ENCODE results near the gene PADI6. TPM values are rescaled to one million over a fixed set of nuclear protein-coding genes. Genes with fewer than 3 reads are reported as not detected.
A peak's percentile ranks its signal among the peaks of the same experiment; 100 is the strongest.

The PADI6 gene
- total and polyA plus RNA-seq, 2 donors (not counting 1 experiment from before 2014, with no cell fraction given) = 0.04 TPM; not detected in 1

GRCh38 chr1:17438318-17439249, 66.6 kb downstream of the PADI6 start:
- peak overlapping the region; percentile 88 for H3K4me3 Mint-ChIP-seq
- Histone ChIP-seq H3K4me3 (ENCODE audit: control extremely low read depth in 1 of 5, extremely low read depth in 1 of 5, insufficient read depth in 1 of 5, low read depth in 2 of 5, low read length in 4 of 5) (peak overlapping the region; percentile 77 to 97 (median 87)), H3K79me2 (ENCODE audit: control insufficient read depth, insufficient read depth, low read length) (peaks cover 45% of the 10 kb centered on the region), H3K36me3 (replicated peaks in 1 of 2; ENCODE audit: control extremely low read depth in 1 of 2, control insufficient read depth in 1 of 2, extremely low read depth in 1 of 2, insufficient read depth in 2 of 2, low read length in 1 of 2) (peaks cover 0 to 14% of the 10 kb centered on the region in 2 experiments), H3K4me1 (ENCODE audit: control insufficient read depth in 2 of 2, insufficient read depth in 2 of 2, low read length in 2 of 2) (peaks cover 27 to 44% of the 10 kb centered on the region in 2 donors), H3K4me2 (replicated peaks; ENCODE audit: low read depth, low read length, poor library complexity, severe bottlenecking) (peak overlapping the region; percentile 95), H4K20me1 (ENCODE audit: control insufficient read depth, insufficient read depth, low read length, poor library complexity, severe bottlenecking) (peaks cover 52% of the 10 kb centered on the region), H2AFZ (ENCODE audit: insufficient read depth, low read depth, low read length, poor library complexity, severe bottlenecking) (peak overlapping the region; percentile 69), H3K27me3 (replicated peaks in 1 of 4; ENCODE audit: control extremely low read depth in 1 of 4, control insufficient read depth in 3 of 4, insufficient read depth in 4 of 4, low read length in 3 of 4) (peaks cover 0 to 9% (median 3%) of the 10 kb centered on the region in 4 experiments), H3K9me3 (ENCODE audit: control extremely low read depth in 1 of 3, control insufficient read depth in 2 of 3, insufficient read depth in 1 of 3, low read length in 2 of 3) (no peaks in the 10 kb centered on the region), H3K9ac (ENCODE audit: low read length) (peak overlapping the region; percentile 94), H3K27ac (ENCODE audit: low read length in 2 of 2) (peak overlapping the region; percentile 70 to 87)
- peaks cover 17% of the 10 kb centered on the region for H3K27me3 Mint-ChIP-seq
- no peaks in the 10 kb centered on the region for H3K9me3 Mint-ChIP-seq (ENCODE audit: insufficient read depth)
- POLR2A ChIA-PET = interaction anchor here (0.6 to 0.7 kb wide), 3 partner anchors 27 to 731 kb away, joined by 3 to 4 read pairs (median 4); no protein-coding TSS in a partner anchor
- under 1% methylated on average over 65 of the region's 78 CpGs for WGBS (ENCODE audit: insufficient coverage)
- H3K4me1 Mint-ChIP-seq = peaks cover 39% of the 10 kb centered on the region
- no peak for TF ChIP-seq EZH2 (IDR thresholded peaks at IDR 0.05; ENCODE audit: borderline replicate concordance, insufficient read depth, low read depth, low read length, poor library complexity, severe bottlenecking)
- no peak for TF ChIP-seq CTCF (IDR thresholded peaks at IDR 0.05)
- CTCF ChIA-PET = interaction anchor here (0.5 to 1.6 kb wide), 6 partner anchors 14 to 289 kb away, joined by 3 to 6 read pairs (median 4); no protein-coding TSS in a partner anchor
- peak overlapping the region; percentile 90 for H3K27ac Mint-ChIP-seq
- ATAC-seq (ENCODE audit: low read depth) = peak; percentile 55
- intact Hi-C loops (cut with micrococcal nuclease) = loop anchor here (1.0 to 10.0 kb wide), 4 partner anchors 7 to 384 kb away; partner anchors contain the start of gene SDHB
- peak; percentile 86 for DNase-seq

All from B cell (primary cell).